Spleen (tissue), 7 donors: ENCODE results near the gene AHNAK2.
"Not testable (repeated sequence)": the region's sequence is repeated elsewhere in the genome, so short reads cannot be mapped to it uniquely, and the experiment has no call there.

Experiments
- POLR2AphosphoS5 ChIP-seq, 3 donors: sonication (generic); formaldehyde crosslinking; IDR thresholded peaks; one replicate each; pipeline ENCODE4 v1.5.1; 2017; ENCODE audit warnings: antibody characterized with exemption in 3 of 3
- TF ChIP-seq, protein P1 (sequence below), 11 experiments: fragments of 200-600 bp in 7 of 11; fragments of 450-650 bp in 4 of 11; sonication (generic) in 4 of 11; IDR thresholded peaks in 8 of 11; conservative IDR thresholded peaks in 3 of 11; 1 replicate in 7 of 11; 2 replicates in 4 of 11; pipeline versions ENCODE4 v1.4.0 to v1.8.0; 2016 to 2021; ENCODE audit warnings: antibody characterized with exemption in 11 of 11, inconsistent platforms in 4 of 11, mild to moderate bottlenecking in 1 of 11
- donor health status: DM: no; HTN: no; CAD: no; lungs with moderate emphysema.
- donor health status: DM: no; HTN: no; CAD: no.
- donor health status: DM: no; HTN: no; CAD: no.

DNA sequence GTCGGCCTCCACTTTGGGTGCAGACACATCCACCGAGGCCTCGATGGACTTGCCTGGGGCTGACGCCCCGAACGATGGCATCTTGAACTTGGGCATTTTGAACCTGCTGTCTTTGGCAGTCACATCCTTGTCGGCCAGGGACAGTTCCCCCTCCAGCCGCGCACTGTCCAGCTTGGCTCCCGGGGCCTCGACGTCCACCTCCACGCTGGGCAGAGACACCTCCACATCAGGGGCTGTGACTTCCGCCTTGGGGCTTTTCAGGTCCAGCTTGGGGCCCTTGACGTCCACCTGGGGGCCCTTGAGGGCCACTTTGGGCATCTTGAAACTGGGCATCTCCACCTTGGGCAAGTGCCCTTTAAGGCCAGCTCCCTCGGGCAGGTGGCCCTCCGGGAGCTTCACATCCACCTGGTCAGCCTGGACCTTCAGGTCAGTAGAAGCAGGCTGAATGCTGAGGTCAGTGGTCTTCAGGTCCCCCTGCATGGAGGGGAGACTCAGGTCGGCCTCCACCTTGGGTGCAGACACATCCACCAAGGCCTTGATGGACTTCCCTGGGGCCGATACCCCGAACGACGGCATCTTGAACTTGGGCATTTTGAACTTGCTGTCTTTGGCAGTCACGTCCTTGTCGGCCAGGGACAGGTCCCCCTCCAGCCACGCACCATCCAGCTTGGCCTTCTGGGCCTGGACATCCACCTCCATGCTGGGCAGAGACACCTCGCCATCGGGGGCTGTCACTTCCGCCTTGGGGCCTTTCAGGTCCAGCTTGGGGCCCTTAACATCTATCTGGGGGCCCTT is 26.1 kb downstream of the AHNAK2 start:
- TF ChIP-seq, protein P1, sequence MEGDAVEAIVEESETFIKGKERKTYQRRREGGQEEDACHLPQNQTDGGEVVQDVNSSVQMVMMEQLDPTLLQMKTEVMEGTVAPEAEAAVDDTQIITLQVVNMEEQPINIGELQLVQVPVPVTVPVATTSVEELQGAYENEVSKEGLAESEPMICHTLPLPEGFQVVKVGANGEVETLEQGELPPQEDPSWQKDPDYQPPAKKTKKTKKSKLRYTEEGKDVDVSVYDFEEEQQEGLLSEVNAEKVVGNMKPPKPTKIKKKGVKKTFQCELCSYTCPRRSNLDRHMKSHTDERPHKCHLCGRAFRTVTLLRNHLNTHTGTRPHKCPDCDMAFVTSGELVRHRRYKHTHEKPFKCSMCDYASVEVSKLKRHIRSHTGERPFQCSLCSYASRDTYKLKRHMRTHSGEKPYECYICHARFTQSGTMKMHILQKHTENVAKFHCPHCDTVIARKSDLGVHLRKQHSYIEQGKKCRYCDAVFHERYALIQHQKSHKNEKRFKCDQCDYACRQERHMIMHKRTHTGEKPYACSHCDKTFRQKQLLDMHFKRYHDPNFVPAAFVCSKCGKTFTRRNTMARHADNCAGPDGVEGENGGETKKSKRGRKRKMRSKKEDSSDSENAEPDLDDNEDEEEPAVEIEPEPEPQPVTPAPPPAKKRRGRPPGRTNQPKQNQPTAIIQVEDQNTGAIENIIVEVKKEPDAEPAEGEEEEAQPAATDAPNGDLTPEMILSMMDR (IDR thresholded peaks at IDR 0.05 in 8 of 11, conservative IDR thresholded peaks at IDR 0.05 in 3 of 11) = not testable (repeated sequence)
- TF ChIP-seq POLR2AphosphoS5 (IDR thresholded peaks at IDR 0.05) = not testable (repeated sequence)
